K562 (cell line): ENCODE results near the gene CGREF1. TPM values are rescaled to one million over a fixed set of nuclear protein-coding genes. Genes with fewer than 3 reads are reported as not detected.
A peak's percentile ranks its signal among the peaks of the same experiment; 100 is the strongest.

Source experiments
- CREB1 ChIP-seq, 2 experiments: sonication (generic) in 1 of 2; formaldehyde crosslinking in 1 of 2; IDR thresholded peaks; 2 replicates each; pipeline versions ENCODE4 v1.6.1 to v1.8.0; 2012 to 2022; ENCODE audit warnings: inconsistent platforms in 1 of 2, mild to moderate bottlenecking in 1 of 2, missing genetic modification reagents in 1 of 2, moderate library complexity in 1 of 2
- CXXC5 ChIP-seq: fragments of 250-450 bp; sonication (Bioruptor Pico); IDR thresholded peaks from 2 replicates; pipeline ENCODE4 v1.8.0; 2022; ENCODE audit warnings: inconsistent platforms, mild to moderate bottlenecking, moderate library complexity
- GTF2E2 ChIP-seq: fragments of 200-800 bp; sonication (Bioruptor generic); IDR thresholded peaks from 2 replicates; pipeline ENCODE4 v1.6.1; 2016; ENCODE audit warnings: missing genetic modification characterization, missing compliant biosample characterization
- ID3 ChIP-seq, 2 experiments: fragments of 250-450 bp in 1 of 2; fragments of 450-650 bp in 1 of 2; sonication (Bioruptor Pico) in 1 of 2; IDR thresholded peaks; 2 replicates each; pipeline versions ENCODE4 v1.6.1 to v1.8.0; 2016 to 2021; ENCODE audit warnings: mild to moderate bottlenecking in 2 of 2, moderate library complexity in 2 of 2, missing compliant biosample characterization in 1 of 2, missing genetic modification characterization in 1 of 2
- JUND ChIP-seq, 2 experiments: IDR thresholded peaks; 2 replicates in 1 of 2; 3 replicates in 1 of 2; pipeline ENCODE4 v1.6.1; 2011; ENCODE audit warnings: borderline replicate concordance in 2 of 2, low read depth in 2 of 2, low read length in 2 of 2, improper control_type of control experiment in 1 of 2, missing biosample characterization in 1 of 2, missing genetic modification characterization in 1 of 2, missing genetic modification reagents in 1 of 2
- PHF8 ChIP-seq: fragments of 200-600 bp; sonication (generic); IDR thresholded peaks from 2 replicates; pipeline ENCODE4 v1.6.1; 2012; ENCODE audit warnings: mixed run types, mild to moderate bottlenecking, inconsistent platforms, low read length, moderate library complexity, borderline replicate concordance
- REST ChIP-seq, 2 experiments: fragments of 450-650 bp; formaldehyde crosslinking in 1 of 2; IDR thresholded peaks; 2 replicates each; pipeline versions ENCODE4 v1.4.0 to v1.6.1; 2014 to 2020; ENCODE audit warnings: mild to moderate bottlenecking in 2 of 2, borderline replicate concordance in 1 of 2, low read depth in 1 of 2
- RFX5 ChIP-seq: IDR thresholded peaks from 2 replicates; pipeline ENCODE4 v1.6.1; 2011; ENCODE audit warnings: low read depth, mild to moderate bottlenecking, improper control_type of control experiment, low read length
- TAF7 ChIP-seq: fragments of 450-650 bp; IDR thresholded peaks from 2 replicates; pipeline ENCODE4 v1.6.1; 2016; ENCODE audit warnings: missing genetic modification characterization, missing compliant biosample characterization
- UBTF ChIP-seq, 2 experiments: IDR thresholded peaks; 2 replicates each; pipeline ENCODE4 v1.6.1; 2012; ENCODE audit warnings: improper control_type of control experiment in 2 of 2, low read depth in 2 of 2, low read length in 2 of 2, borderline replicate concordance in 1 of 2
- ZBED1 ChIP-seq: IDR thresholded peaks from 2 replicates; pipeline ENCODE4 v1.6.1; 2014
- ZC3H4 ChIP-seq: sonication (generic); formaldehyde crosslinking; IDR thresholded peaks from 2 replicates; pipeline ENCODE4 v1.9.0; 2021; ENCODE audit warnings: missing genetic modification reagents, borderline replicate concordance
- ZNF354B ChIP-seq: fragments of 250-450 bp; sonication (Bioruptor Pico); IDR thresholded peaks from 2 replicates; pipeline ENCODE4 v1.4.0; 2020
- ZNF785 ChIP-seq: fragments of 250-450 bp; sonication (Bioruptor Pico); IDR thresholded peaks from 2 replicates; pipeline ENCODE4 v1.4.0; 2020; ENCODE audit warnings: mild to moderate bottlenecking
- polyA plus RNA-seq, 8 experiments: library from polyadenylated mRNA; depleted of rRNA in 4 of 8; stranded (reverse) in 5 of 8; unstranded in 3 of 8; fragments of >200 nt; fragmentation: Nextera tagmentation in 2 of 8; fragmentation: Illumina TruSeq in 1 of 8; extraction: Ambion mirVana in 2 of 8; extraction: Trizol in 1 of 8; gene quantifications; 2 replicates each; pipeline versions ENCODE4 v1.2.1 to v1.2.3, GENCODE V29; 2011 to 2014; ENCODE audit warnings: inconsistent platforms in 1 of 8, missing spikeins in 1 of 8
- total RNA-seq, 7 experiments: library from RNA; depleted of rRNA in 6 of 7; stranded (reverse); fragments of >200 nt in 6 of 7; fragmentation: Illumina TruSeq in 2 of 7; extraction: Trizol in 2 of 7; gene quantifications; 2 replicates each; pipeline versions ENCODE4 v1.2.1 to v1.2.3, GENCODE V29; 2011 to 2021; ENCODE audit warnings: low replicate concordance in 1 of 7

Gene CGREF1
- total and polyA plus RNA-seq, 9 of the 15 experiments (the other 6 are each of a cell fraction or from before 2014, with no cell fraction given): 0.07 to 0.50 (median 0.37) TPM

DNA sequence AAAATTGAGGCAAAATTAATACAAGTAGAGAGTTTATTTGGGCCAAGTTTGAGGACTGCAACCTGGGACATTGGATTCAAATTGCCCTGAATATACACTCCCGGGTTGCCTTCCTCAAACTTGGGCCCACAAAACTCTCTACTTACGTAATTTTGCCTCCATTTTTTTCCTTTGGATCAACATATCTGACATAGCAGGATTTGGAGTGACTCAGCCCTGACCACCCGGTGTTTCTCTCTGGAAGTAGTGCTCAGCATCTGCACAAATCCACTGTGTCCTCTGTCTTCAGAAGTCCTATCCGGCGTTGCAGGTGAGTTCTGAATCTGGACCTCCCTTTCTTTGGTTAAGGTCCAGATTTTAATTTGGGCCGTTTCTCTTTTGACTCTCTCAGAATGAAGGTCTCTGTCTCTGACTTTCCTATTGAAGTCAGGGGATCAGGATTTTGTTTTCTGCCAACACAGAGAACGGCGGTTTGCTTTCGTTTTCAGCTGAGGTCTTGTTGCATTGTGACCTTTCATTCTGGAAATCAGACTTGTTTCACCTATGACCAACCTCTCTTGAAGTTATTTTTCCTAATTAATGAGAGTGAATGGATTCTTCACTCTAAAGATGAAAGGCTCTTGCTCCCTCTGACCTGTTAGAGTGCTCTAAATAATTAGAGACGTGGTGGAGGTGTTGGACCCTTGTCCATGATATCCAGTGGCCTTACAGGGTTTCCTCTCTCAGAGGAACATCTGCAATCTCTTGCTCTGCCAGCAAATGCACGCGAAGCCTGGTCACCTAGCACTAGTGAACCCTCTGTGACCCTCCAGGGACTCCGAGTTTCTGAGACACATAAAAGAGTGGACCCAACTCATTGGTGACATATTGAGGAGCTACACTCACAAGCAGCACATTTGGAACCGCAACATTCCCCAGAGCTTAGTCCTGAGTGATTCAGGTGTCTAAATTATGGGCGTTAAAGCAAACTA, 43.5 kb upstream of the CGREF1 start (continued):
- TF ChIP-seq CREB1 (IDR thresholded peaks at IDR 0.05) (no peak), CREB1 (CRISPR knock-in tag; IDR thresholded peaks at IDR 0.05) (no peak), ZNF785 (no peak), REST (IDR thresholded peaks at IDR 0.05; ENCODE audit: borderline replicate concordance) (no peak), REST (CRISPR knock-in tag; IDR thresholded peaks at IDR 0.05; ENCODE audit: low read depth) (no peak), GTF2E2 (tag) (no peak), ID3 (CRISPR knock-in tag; IDR thresholded peaks at IDR 0.05) (no peak), ID3 (tag; IDR thresholded peaks at IDR 0.05) (no peak), UBTF (IDR thresholded peaks at IDR 0.05; ENCODE audit: borderline replicate concordance in 1 of 2, low read depth in 2 of 2, low read length in 2 of 2) (no peak), TAF7 (tag) (no peak), RFX5 (no peak), ZNF354B (no peak), ZC3H4 (CRISPR knock-in tag) (no peak), JUND (IDR thresholded peaks at IDR 0.05; ENCODE audit: borderline replicate concordance, low read depth, low read length) (peak; percentile 63; the same call in 1 of the 2 replicates), JUND (tag; IDR thresholded peaks at IDR 0.05; ENCODE audit: borderline replicate concordance, low read depth, low read length) (peak; percentile 77; the same call in 2 of the 3 replicates), CXXC5 (no peak), ZBED1 (no peak), PHF8 (no peak)
